Memory B cell (primary cell): ENCODE measurements around the gene STARD3NL.

ENCODE experiments used
- ATAC-seq: fragments of 150-1000 bp; cut with Tn5 transposase; 2 replicates; pipeline ENCODE4 v1.10.0; 2021; ENCODE audit warnings: low read depth, mild to moderate bottlenecking, moderate library complexity
- DNase-seq, 2 donors: peaks; one replicate each; pipeline ENCODE4 v3.0.0; 2022; ENCODE audit warnings: low spot score in 2 of 2
- H3K27ac Mint-ChIP-seq: one replicate; pipeline ENCODE4 v1.8.0; 2022; ENCODE audit warnings: mild to moderate bottlenecking, moderate library complexity, mixed read lengths
- H3K27me3 Mint-ChIP-seq: one replicate; pipeline ENCODE4 v1.8.0; 2022; ENCODE audit warnings: mixed read lengths
- H3K36me3 Mint-ChIP-seq: one replicate; pipeline ENCODE4 v1.8.0; 2022; ENCODE audit warnings: mild to moderate bottlenecking, mixed read lengths
- H3K4me1 Mint-ChIP-seq: one replicate; pipeline ENCODE4 v1.8.0; 2022; ENCODE audit warnings: mixed read lengths
- H3K4me3 Mint-ChIP-seq: one replicate; pipeline ENCODE4 v1.8.0; 2022; ENCODE audit warnings: mild to moderate bottlenecking, moderate library complexity, mixed read lengths
- H3K9me3 Mint-ChIP-seq: one replicate; pipeline ENCODE4 v1.8.0; 2022; ENCODE audit warnings: mixed read lengths

Gene STARD3NL

DNA sequence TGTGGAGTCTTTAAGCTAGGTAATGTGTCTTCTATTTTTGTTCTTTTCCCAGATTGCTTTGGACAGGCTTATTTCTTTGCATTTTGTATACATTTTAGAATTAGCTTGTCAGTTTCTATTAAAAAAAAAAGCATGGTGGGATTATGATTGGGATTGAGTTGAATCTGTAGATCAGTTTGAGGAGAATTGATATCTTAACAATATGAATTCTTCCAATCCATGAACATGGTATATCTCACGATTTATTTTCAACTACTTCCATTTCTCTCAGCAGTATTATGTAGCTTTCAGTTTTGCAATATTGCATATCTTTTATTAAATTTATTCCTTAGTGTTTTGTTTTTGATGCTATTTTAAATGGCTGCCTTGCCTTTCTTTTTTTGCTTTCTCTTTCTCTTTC is 13.7 kb downstream of the STARD3NL start:
- peaks cover 10% of the 10 kb centered on the region for H3K36me3 Mint-ChIP-seq
- peaks cover 4% of the 10 kb centered on the region for H3K9me3 Mint-ChIP-seq
- H3K4me3 Mint-ChIP-seq: no peak overlapping the region
- peaks cover 38% of the 10 kb centered on the region for H3K4me1 Mint-ChIP-seq
- DNase-seq (no peak), ATAC-seq (no peak)
- H3K27ac Mint-ChIP-seq: no peak overlapping the region
- H3K27me3 Mint-ChIP-seq: no peaks in the 10 kb centered on the region

GRCh38 chr7:38192327-38192726 is 14.3 kb downstream of the STARD3NL start:
- no peak for ATAC-seq
- Mint-ChIP-seq H3K9me3 (peaks cover 4% of the 10 kb centered on the region), H3K36me3 (peaks cover 10% of the 10 kb centered on the region), H3K4me1 (peaks cover 39% of the 10 kb centered on the region), H3K27ac (no peak overlapping the region), H3K4me3 (no peak overlapping the region), H3K27me3 (no peaks in the 10 kb centered on the region)
- DNase-seq: no peak

- Mint-ChIP-seq H3K36me3 (peaks cover 10% of the 10 kb centered on the region), H3K9me3 (peaks cover 4% of the 10 kb centered on the region), H3K4me1 (peaks cover 27% of the 10 kb centered on the region), H3K27me3 (no peaks in the 10 kb centered on the region), H3K27ac (no peak overlapping the region), H3K4me3 (no peak overlapping the region)
- ATAC-seq: no peak
- no peak for DNase-seq
Observed at GRCh38 chr7:38195804-38196595, 18.0 kb downstream of the STARD3NL start.

DNA sequence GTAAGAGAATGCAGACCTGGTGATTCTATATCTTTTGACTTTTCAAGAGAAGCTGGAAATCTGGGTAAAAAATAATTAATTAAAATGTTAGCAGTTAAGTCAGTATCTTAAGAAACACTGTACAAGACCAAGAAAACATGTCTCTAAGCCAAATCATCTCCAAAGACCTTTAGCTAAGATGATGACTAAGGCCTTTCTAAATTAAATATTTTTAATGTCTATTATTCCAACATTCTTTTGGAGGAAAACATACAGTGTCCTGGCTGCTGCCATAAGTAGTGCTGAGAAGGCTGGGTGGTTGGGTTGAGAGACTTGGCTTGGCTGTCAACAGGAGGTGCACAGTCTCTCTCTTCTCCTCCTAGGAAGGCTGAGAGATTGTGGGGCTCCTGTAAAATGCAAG is 20.3 kb downstream of the STARD3NL start:
- Mint-ChIP-seq H3K27me3 (no peaks in the 10 kb centered on the region), H3K4me1 (peaks cover 17% of the 10 kb centered on the region), H3K27ac (no peak overlapping the region), H3K9me3 (peaks cover 2% of the 10 kb centered on the region), H3K36me3 (peaks cover 7% of the 10 kb centered on the region), H3K4me3 (no peak overlapping the region)
- ATAC-seq: no peak
- DNase-seq: no peak

GRCh38 chr7:38199154-38199553 is 21.1 kb downstream of the STARD3NL start:
- H3K27ac Mint-ChIP-seq: peak overlapping the region; percentile 73
- peaks cover 9% of the 10 kb centered on the region for H3K36me3 Mint-ChIP-seq
- no peaks in the 10 kb centered on the region for H3K27me3 Mint-ChIP-seq
- H3K4me3 Mint-ChIP-seq: no peak overlapping the region
- H3K4me1 Mint-ChIP-seq: peaks cover 15% of the 10 kb centered on the region
- peaks cover 2% of the 10 kb centered on the region for H3K9me3 Mint-ChIP-seq
- no peak for ATAC-seq
- DNase-seq: no peak

GRCh38 chr7:38199782-38200181 is 21.7 kb downstream of the STARD3NL start:
- peaks cover 15% of the 10 kb centered on the region for H3K4me1 Mint-ChIP-seq
- ATAC-seq (no peak), DNase-seq (no peak)
- no peaks in the 10 kb centered on the region for H3K27me3 Mint-ChIP-seq
- H3K27ac Mint-ChIP-seq: no peak overlapping the region
- H3K4me3 Mint-ChIP-seq: no peak overlapping the region
- H3K36me3 Mint-ChIP-seq: peaks cover 9% of the 10 kb centered on the region
- H3K9me3 Mint-ChIP-seq: peaks cover 2% of the 10 kb centered on the region

DNA sequence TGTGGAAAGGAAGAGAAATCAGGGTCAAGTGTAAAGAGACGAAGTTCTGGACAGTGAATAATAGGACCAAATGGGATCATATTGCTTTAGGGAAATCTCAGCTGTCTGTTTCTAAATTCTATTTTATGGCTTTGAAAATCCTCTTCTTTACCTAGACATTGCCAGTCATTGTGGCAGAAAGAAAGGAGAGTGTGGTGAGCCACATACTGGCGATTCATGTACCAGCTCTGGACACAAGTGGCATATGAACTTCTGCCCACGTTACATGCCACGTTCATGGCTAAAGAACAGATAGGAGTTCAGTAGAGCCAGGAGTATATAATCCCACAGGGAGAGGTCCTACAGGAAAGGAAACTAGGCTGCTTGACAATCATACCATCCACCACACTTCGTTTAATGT is 28.0 kb downstream of the STARD3NL start:
- Mint-ChIP-seq H3K9me3 (peaks cover 2% of the 10 kb centered on the region), H3K27ac (no peak overlapping the region), H3K4me1 (peaks cover 2% of the 10 kb centered on the region), H3K4me3 (no peak overlapping the region), H3K36me3 (peaks cover 20% of the 10 kb centered on the region), H3K27me3 (no peaks in the 10 kb centered on the region)
- DNase-seq (no peak), ATAC-seq (no peak)

DNA sequence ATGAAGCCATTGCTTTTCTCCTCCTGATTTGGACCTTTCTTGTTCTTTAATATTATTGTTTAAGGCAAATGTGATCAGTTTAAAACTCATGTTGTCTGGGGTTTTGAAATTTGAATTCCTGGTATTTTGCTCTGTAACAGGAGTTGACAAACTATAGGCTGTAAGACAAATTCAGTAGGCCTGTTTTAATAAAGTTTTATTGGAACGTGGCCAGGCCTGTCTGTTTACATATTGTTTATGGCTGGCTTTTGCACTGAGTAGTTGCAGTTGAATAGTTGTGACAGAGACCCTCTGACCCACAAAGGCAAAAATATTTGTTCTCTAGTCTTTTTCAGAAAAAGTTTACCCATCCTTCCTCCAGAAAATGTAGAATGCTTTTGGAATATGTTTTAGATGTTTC is 29.8 kb downstream of the STARD3NL start:
- H3K4me1 Mint-ChIP-seq: peaks cover 5% of the 10 kb centered on the region
- DNase-seq (no peak), ATAC-seq (no peak)
- peaks cover 24% of the 10 kb centered on the region for H3K36me3 Mint-ChIP-seq
- H3K4me3 Mint-ChIP-seq: no peak overlapping the region
- H3K27ac Mint-ChIP-seq: no peak overlapping the region
- H3K27me3 Mint-ChIP-seq: no peaks in the 10 kb centered on the region
- no peaks in the 10 kb centered on the region for H3K9me3 Mint-ChIP-seq

DNA sequence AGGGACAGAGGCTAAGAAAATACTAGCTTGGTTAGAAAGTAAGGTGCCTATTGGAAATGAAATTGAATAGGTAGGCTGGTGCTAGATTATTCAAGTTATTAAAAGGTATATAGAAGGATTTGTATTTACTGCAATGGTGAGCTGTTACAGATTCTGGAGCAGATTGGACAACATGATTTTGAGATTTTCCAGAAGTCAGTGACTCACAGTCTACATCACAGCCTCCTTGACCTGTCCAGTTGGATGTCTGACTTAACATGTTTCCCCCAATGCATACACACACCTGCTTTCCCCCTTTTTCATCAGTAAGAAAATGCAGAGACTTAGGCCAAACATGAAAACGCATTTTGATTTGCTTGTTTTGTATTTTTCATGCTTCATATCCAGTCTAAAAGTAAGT is 33.4 kb downstream of the STARD3NL start:
- H3K4me3 Mint-ChIP-seq: no peak overlapping the region
- H3K9me3 Mint-ChIP-seq: no peaks in the 10 kb centered on the region
- peaks cover 18% of the 10 kb centered on the region for H3K36me3 Mint-ChIP-seq
- peak overlapping the region; percentile 12 for H3K27ac Mint-ChIP-seq
- ATAC-seq (no peak), DNase-seq (no peak)
- H3K27me3 Mint-ChIP-seq: no peaks in the 10 kb centered on the region
- peaks cover 8% of the 10 kb centered on the region for H3K4me1 Mint-ChIP-seq

- no peak for ATAC-seq
- peaks cover 7% of the 10 kb centered on the region for H3K4me1 Mint-ChIP-seq
- H3K36me3 Mint-ChIP-seq: peaks cover 18% of the 10 kb centered on the region
- no peaks in the 10 kb centered on the region for H3K9me3 Mint-ChIP-seq
- no peaks in the 10 kb centered on the region for H3K27me3 Mint-ChIP-seq
- H3K4me3 Mint-ChIP-seq: no peak overlapping the region
- DNase-seq: no peak
- no peak overlapping the region for H3K27ac Mint-ChIP-seq
Observed at GRCh38 chr7:38211940-38212339, 33.9 kb downstream of the STARD3NL start.

- Mint-ChIP-seq H3K9me3 (no peaks in the 10 kb centered on the region), H3K4me1 (peaks cover 7% of the 10 kb centered on the region), H3K27ac (peak overlapping the region; percentile 36), H3K36me3 (peaks cover 21% of the 10 kb centered on the region), H3K4me3 (no peak overlapping the region), H3K27me3 (no peaks in the 10 kb centered on the region)
- no peak for ATAC-seq
- DNase-seq: no peak
Observed at GRCh38 chr7:38215115-38215514, 37.1 kb downstream of the STARD3NL start.

DNA sequence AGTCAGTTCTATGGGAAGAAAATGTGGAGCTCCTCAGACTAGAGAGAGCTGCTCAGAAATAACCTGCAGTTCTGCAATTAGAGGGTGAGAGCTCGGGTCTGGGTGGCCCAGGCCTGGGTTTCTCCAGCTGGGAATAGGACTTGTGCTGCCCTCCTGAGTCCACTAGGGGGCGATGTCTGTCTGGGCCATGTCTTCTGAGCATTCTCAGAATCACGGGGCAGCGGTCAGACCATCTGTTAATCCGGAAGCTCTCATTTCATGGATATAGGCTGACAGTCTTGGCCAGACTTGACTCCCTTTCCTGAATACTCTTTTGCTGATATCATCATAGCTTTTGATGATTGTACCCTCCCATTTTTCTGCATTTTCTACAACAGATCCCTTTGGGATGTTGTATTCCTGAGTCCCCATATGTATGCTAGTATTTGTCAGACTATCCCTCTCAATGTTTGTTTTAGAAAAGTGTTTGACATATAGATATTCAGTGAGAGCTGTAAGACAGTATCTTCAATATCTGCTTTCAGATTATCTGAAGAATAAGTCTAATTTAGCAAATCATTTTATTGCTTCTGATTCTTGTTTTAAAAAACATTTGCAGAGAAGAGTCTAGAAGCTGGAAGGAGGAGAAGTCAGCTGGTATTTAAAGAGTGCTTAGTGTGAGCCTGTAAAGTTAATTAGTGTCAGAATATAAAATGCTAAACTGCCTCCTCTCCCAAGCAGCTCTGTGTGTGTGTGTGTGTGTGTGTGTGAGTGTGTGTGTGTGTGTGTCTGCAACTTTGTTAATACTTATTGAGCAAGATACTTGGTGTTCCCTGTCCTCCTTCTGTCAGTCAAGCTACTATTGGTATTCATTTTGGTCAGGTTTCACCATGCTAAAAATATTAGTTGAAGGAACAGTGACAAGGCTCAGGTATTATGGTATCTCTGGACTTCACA is 38.0 kb downstream of the STARD3NL start:
- Mint-ChIP-seq H3K9me3 (no peaks in the 10 kb centered on the region), H3K27me3 (no peaks in the 10 kb centered on the region), H3K4me3 (peak overlapping the region; percentile 28), H3K4me1 (peaks cover 7% of the 10 kb centered on the region), H3K27ac (peak overlapping the region; percentile 36), H3K36me3 (peaks cover 23% of the 10 kb centered on the region)
- DNase-seq: peak; percentile 62 to 63
- ATAC-seq: peak; percentile 94

- no peak for ATAC-seq
- Mint-ChIP-seq H3K9me3 (no peaks in the 10 kb centered on the region), H3K4me1 (peaks cover 6% of the 10 kb centered on the region), H3K27ac (no peak overlapping the region), H3K36me3 (peaks cover 19% of the 10 kb centered on the region), H3K4me3 (no peak overlapping the region), H3K27me3 (no peaks in the 10 kb centered on the region)
- DNase-seq: no peak
Observed at GRCh38 chr7:38217672-38218071, 39.6 kb downstream of the STARD3NL start.

DNA sequence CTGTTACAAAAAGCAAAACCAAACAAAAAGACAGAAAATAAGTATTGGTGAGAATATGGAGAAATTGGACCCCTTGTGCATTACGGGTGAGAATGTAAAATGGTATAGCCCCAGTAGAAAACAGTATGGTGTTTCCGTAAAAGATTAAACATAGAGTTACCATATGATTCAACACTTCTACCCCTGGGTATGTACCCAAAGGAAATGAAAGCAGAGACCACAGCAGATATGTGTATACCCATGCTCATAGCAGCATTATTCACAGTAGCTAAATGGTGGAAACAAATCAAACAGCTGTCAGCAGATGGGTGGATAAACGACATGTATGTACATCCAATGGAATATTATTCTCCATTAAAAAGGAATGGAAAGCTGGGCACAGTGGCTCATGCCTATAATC is 42.4 kb downstream of the STARD3NL start:
- no peaks in the 10 kb centered on the region for H3K9me3 Mint-ChIP-seq

More for the DNA sequence above, 42.4 kb downstream of the STARD3NL start:
- H3K36me3 Mint-ChIP-seq: peaks cover 23% of the 10 kb centered on the region
- no peak overlapping the region for H3K4me3 Mint-ChIP-seq
- DNase-seq (no peak), ATAC-seq (no peak)
- no peaks in the 10 kb centered on the region for H3K27me3 Mint-ChIP-seq
- H3K4me1 Mint-ChIP-seq: peaks cover 6% of the 10 kb centered on the region
- H3K27ac Mint-ChIP-seq: no peak overlapping the region
